ENCODE results near the gene TP53. TPM values are rescaled to one million over a fixed set of nuclear protein-coding genes. Genes with fewer than 3 reads are reported as not detected.

The TP53 gene
- total and polyA plus RNA-seq, 5 donors from 2014 or later: 29.4 to 61.3 (median 34.7) TPM

GRCh38 chr17:7656958-7657609, 30.2 kb downstream of the TP53 start:
- Histone ChIP-seq H3K27ac (ENCODE audit: insufficient read depth, low read length, poor library complexity, severe bottlenecking) (no peak overlapping the region), H3K4me1 (ENCODE audit: control insufficient read depth, insufficient read depth, low read length, poor library complexity, severe bottlenecking) (no peaks in the 10 kb centered on the region), H3K4me3 (ENCODE audit: low read depth, low read length) (no peak overlapping the region), H3K9me3 (ENCODE audit: control insufficient read depth in 2 of 2, low read length in 2 of 2) (no peaks in the 10 kb centered on the region), H3K36me3 (ENCODE audit: control insufficient read depth, insufficient read depth, low read length) (no peaks in the 10 kb centered on the region), H3K27me3 (ENCODE audit: control insufficient read depth, insufficient read depth, low read length) (peaks cover 10% of the 10 kb centered on the region)
- no peaks in the 10 kb centered on the region for H3K9me3 Mint-ChIP-seq
- peak overlapping the region in 1 of 4 donors; percentile 59 for H3K4me3 Mint-ChIP-seq
- ATAC-seq (ENCODE audit: low read depth in 2 of 2): no peak
- H3K36me3 Mint-ChIP-seq: no peaks in the 10 kb centered on the region
- DNase-seq: no peak
- H3K27ac Mint-ChIP-seq: no peak overlapping the region
- H3K4me1 Mint-ChIP-seq: peaks cover 0 to 5% (median 1%) of the 10 kb centered on the region in 4 donors
- peaks cover 32% of the 10 kb centered on the region for H3K27me3 Mint-ChIP-seq

DNA sequence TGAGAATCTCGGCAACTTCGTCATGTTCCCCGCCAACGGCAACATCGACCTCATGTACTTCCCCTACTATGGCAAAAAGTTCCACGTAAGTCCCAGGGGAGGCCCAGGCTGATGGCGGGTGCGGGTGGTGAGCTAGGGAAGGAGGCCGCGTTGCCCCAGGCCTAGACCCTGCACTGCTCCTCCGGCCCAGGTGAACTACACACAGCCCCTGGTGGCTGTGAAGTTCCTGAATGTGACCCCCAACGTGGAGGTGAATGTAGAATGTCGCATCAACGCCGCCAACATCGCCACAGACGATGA, 31.8 kb downstream of the TP53 start:
- no peak for ATAC-seq (ENCODE audit: low read depth in 2 of 2)
- no peak overlapping the region for H3K27ac Mint-ChIP-seq

GRCh38 chr17:7654832-7655540, 32.3 kb downstream of the TP53 start:
- Mint-ChIP-seq H3K27ac (no peak overlapping the region), H3K36me3 (no peaks in the 10 kb centered on the region), H3K9me3 (no peaks in the 10 kb centered on the region), H3K27me3 (peaks cover 51% of the 10 kb centered on the region), H3K4me1 (peaks cover 4 to 21% (median 9%) of the 10 kb centered on the region in 4 donors), H3K4me3 (no peak overlapping the region)
- Histone ChIP-seq H3K4me3 (ENCODE audit: low read depth, low read length) (no peak overlapping the region), H3K4me1 (ENCODE audit: control insufficient read depth, insufficient read depth, low read length, poor library complexity, severe bottlenecking) (peaks cover 19% of the 10 kb centered on the region), H3K9me3 (ENCODE audit: control insufficient read depth in 2 of 2, low read length in 2 of 2) (no peaks in the 10 kb centered on the region), H3K36me3 (ENCODE audit: control insufficient read depth, insufficient read depth, low read length) (no peaks in the 10 kb centered on the region), H3K27ac (ENCODE audit: insufficient read depth, low read length, poor library complexity, severe bottlenecking) (no peak overlapping the region), H3K27me3 (ENCODE audit: control insufficient read depth, insufficient read depth, low read length) (peaks cover 19% of the 10 kb centered on the region)
- no peak for ATAC-seq (ENCODE audit: low read depth in 2 of 2)
- no peak for DNase-seq

More for the DNA sequence above, 31.8 kb downstream of the TP53 start:
- Mint-ChIP-seq H3K9me3 (no peaks in the 10 kb centered on the region), H3K27me3 (peaks cover 46% of the 10 kb centered on the region), H3K36me3 (no peaks in the 10 kb centered on the region), H3K4me1 (peaks cover 1 to 16% (median 4%) of the 10 kb centered on the region in 4 donors), H3K4me3 (no peak overlapping the region)
- Histone ChIP-seq H3K36me3 (ENCODE audit: control insufficient read depth, insufficient read depth, low read length) (no peaks in the 10 kb centered on the region), H3K4me1 (ENCODE audit: control insufficient read depth, insufficient read depth, low read length, poor library complexity, severe bottlenecking) (peaks cover 14% of the 10 kb centered on the region), H3K9me3 (ENCODE audit: control insufficient read depth in 2 of 2, low read length in 2 of 2) (no peaks in the 10 kb centered on the region), H3K27ac (ENCODE audit: insufficient read depth, low read length, poor library complexity, severe bottlenecking) (no peak overlapping the region), H3K27me3 (ENCODE audit: control insufficient read depth, insufficient read depth, low read length) (peaks cover 14% of the 10 kb centered on the region), H3K4me3 (ENCODE audit: low read depth, low read length) (no peak overlapping the region)
- no peak for DNase-seq

GRCh38 chr17:7652388-7653356, 34.6 kb downstream of the TP53 start:
- H3K36me3 Mint-ChIP-seq: no peaks in the 10 kb centered on the region
- H3K27me3 Mint-ChIP-seq: peaks cover 63% of the 10 kb centered on the region
- H3K9me3 Mint-ChIP-seq: no peaks in the 10 kb centered on the region
- Histone ChIP-seq H3K27me3 (ENCODE audit: control insufficient read depth, insufficient read depth, low read length) (peaks cover 19% of the 10 kb centered on the region), H3K36me3 (ENCODE audit: control insufficient read depth, insufficient read depth, low read length) (no peaks in the 10 kb centered on the region), H3K4me1 (ENCODE audit: control insufficient read depth, insufficient read depth, low read length, poor library complexity, severe bottlenecking) (peaks cover 21% of the 10 kb centered on the region), H3K4me3 (ENCODE audit: low read depth, low read length) (no peak overlapping the region), H3K9me3 (ENCODE audit: control insufficient read depth in 2 of 2, low read length in 2 of 2) (no peaks in the 10 kb centered on the region), H3K27ac (ENCODE audit: insufficient read depth, low read length, poor library complexity, severe bottlenecking) (no peak overlapping the region)
- peaks cover 4 to 24% (median 10%) of the 10 kb centered on the region in 4 donors for H3K4me1 Mint-ChIP-seq
- ATAC-seq (ENCODE audit: low read depth in 2 of 2): no peak
- no peak overlapping the region for H3K27ac Mint-ChIP-seq
- H3K4me3 Mint-ChIP-seq: peak overlapping the region in 3 of 4 donors; percentile 38 to 67 (median 64)
- DNase-seq: no peak

- no peak overlapping the region for H3K27ac ChIP-seq (ENCODE audit: insufficient read depth, low read length, poor library complexity, severe bottlenecking)
- Mint-ChIP-seq H3K27ac (no peak overlapping the region), H3K36me3 (no peaks in the 10 kb centered on the region), H3K27me3 (peaks cover 57% of the 10 kb centered on the region), H3K9me3 (no peaks in the 10 kb centered on the region), H3K4me1 (peaks cover 4 to 24% (median 10%) of the 10 kb centered on the region in 4 donors), H3K4me3 (peak overlapping the region; percentile 11 to 67 (median 62))
- no peak overlapping the region for H3K4me3 ChIP-seq (ENCODE audit: low read depth, low read length)
- DNase-seq (no peak), ATAC-seq (ENCODE audit: low read depth in 2 of 2) (no peak)
- H3K36me3 ChIP-seq (ENCODE audit: control insufficient read depth, insufficient read depth, low read length): no peaks in the 10 kb centered on the region
- H3K4me1 ChIP-seq (ENCODE audit: control insufficient read depth, insufficient read depth, low read length, poor library complexity, severe bottlenecking): peaks cover 21% of the 10 kb centered on the region
- H3K9me3 ChIP-seq (ENCODE audit: control insufficient read depth in 2 of 2, low read length in 2 of 2): no peaks in the 10 kb centered on the region
- peaks cover 19% of the 10 kb centered on the region for H3K27me3 ChIP-seq (ENCODE audit: control insufficient read depth, insufficient read depth, low read length)
Observed at GRCh38 chr17:7651665-7652387, 35.5 kb downstream of the TP53 start.

DNA sequence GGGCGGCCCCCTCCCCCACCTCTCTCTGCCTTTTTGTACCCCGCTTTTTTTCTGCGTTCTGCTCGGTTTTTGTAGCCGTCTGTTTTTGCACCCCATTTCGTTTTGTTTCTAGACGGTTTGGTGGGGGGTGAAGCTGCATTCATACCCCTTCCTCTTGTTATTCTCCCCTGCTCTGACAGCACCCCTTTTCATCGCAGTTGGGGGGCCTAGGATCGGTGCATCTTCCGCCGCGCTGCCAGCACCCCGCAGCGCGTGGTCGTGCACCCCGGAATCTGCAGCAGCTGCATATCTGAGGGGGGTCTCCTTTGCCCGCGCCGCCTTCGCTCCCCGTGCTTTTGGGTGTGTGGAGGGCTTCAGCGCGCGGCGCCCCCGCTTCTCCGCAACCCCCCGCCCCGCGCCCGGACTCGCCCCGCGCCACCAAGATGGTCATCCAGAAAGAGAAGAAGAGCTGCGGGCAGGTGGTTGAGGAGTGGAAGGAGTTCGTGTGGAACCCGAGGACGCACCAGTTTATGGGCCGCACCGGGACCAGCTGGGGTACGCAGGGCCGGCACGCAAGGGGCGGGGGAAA, 36.1 kb downstream of the TP53 start:
- Histone ChIP-seq H3K27ac (ENCODE audit: insufficient read depth, low read length, poor library complexity, severe bottlenecking) (no peak overlapping the region), H3K4me1 (ENCODE audit: control insufficient read depth, insufficient read depth, low read length, poor library complexity, severe bottlenecking) (peaks cover 21% of the 10 kb centered on the region), H3K27me3 (ENCODE audit: control insufficient read depth, insufficient read depth, low read length) (peaks cover 19% of the 10 kb centered on the region), H3K4me3 (ENCODE audit: low read depth, low read length) (peak overlapping the region; percentile 47), H3K36me3 (ENCODE audit: control insufficient read depth, insufficient read depth, low read length) (no peaks in the 10 kb centered on the region), H3K9me3 (ENCODE audit: control insufficient read depth in 2 of 2, low read length in 2 of 2) (no peaks in the 10 kb centered on the region)
- H3K4me3 Mint-ChIP-seq: peak overlapping the region; percentile 60 to 91 (median 82)
- no peaks in the 10 kb centered on the region for H3K36me3 Mint-ChIP-seq
- peaks cover 57% of the 10 kb centered on the region for H3K27me3 Mint-ChIP-seq
- DNase-seq (no peak), ATAC-seq (ENCODE audit: low read depth in 2 of 2) (no peak)
- peak overlapping the region in 1 of 3 donors; percentile 31 for H3K27ac Mint-ChIP-seq
- peaks cover 0 to 1% (median 0%) of the 10 kb centered on the region in 7 donors for H3K9me3 Mint-ChIP-seq
- peaks cover 4 to 24% (median 9%) of the 10 kb centered on the region in 4 donors for H3K4me1 Mint-ChIP-seq
